HEK293 (cell line): ENCODE data around the gene LGALS4.

Experiments used
- CTCF ChIP-seq: fragments of 450-650 bp; formaldehyde crosslinking; IDR thresholded peaks from 2 replicates; pipeline ENCODE4 v1.5.1; 2016; ENCODE audit warnings: missing biosample characterization, missing genetic modification characterization
- OVOL3 ChIP-seq: fragments of 450-650 bp; formaldehyde crosslinking; IDR thresholded peaks from 2 replicates; pipeline ENCODE4 v1.5.1; 2016; ENCODE audit warnings: missing biosample characterization, missing genetic modification characterization
- ZBTB7A ChIP-seq: fragments of 450-650 bp; formaldehyde crosslinking; IDR thresholded peaks from 2 replicates; pipeline ENCODE4 v1.5.1; 2016; ENCODE audit warnings: low read depth, missing biosample characterization, missing genetic modification characterization
- ZFP41 ChIP-seq: fragments of 450-650 bp; formaldehyde crosslinking; IDR thresholded peaks from 2 replicates; pipeline ENCODE4 v1.5.1; 2016; ENCODE audit warnings: missing biosample characterization, missing genetic modification characterization, borderline replicate concordance
- ZNF10 ChIP-seq: fragments of 450-650 bp; formaldehyde crosslinking; IDR thresholded peaks from 2 replicates; pipeline ENCODE4 v1.5.1; 2017; ENCODE audit warnings: missing biosample characterization, missing genetic modification characterization
- ZNF140 ChIP-seq: fragments of 450-650 bp; formaldehyde crosslinking; IDR thresholded peaks from 2 replicates; pipeline ENCODE4 v1.5.1; 2016; ENCODE audit warnings: missing biosample characterization, missing genetic modification characterization
- ZNF274 ChIP-seq, 2 experiments: fragments of 200-500 bp in 1 of 2; fragments of 450-650 bp in 1 of 2; sonication (Bioruptor generic) in 1 of 2; formaldehyde crosslinking in 1 of 2; IDR thresholded peaks; 2 replicates each; pipeline versions ENCODE4 v1.5.1 to v1.6.1; 2014 to 2016; ENCODE audit warnings: borderline replicate concordance in 1 of 2, inconsistent platforms in 1 of 2, low read length in 1 of 2, missing biosample characterization in 1 of 2, missing genetic modification characterization in 1 of 2
- ZNF555 ChIP-seq: fragments of 450-650 bp; formaldehyde crosslinking; conservative IDR thresholded peaks from 2 replicates; pipeline ENCODE4 v1.5.1; 2017; ENCODE audit warnings: missing biosample characterization, mild to moderate bottlenecking, missing genetic modification characterization, inconsistent platforms
- ZNF600 ChIP-seq: fragments of 450-650 bp; formaldehyde crosslinking; IDR thresholded peaks from 2 replicates; pipeline ENCODE4 v1.5.1; 2016; ENCODE audit warnings: missing biosample characterization, missing genetic modification characterization
- ZNF624 ChIP-seq: fragments of 450-650 bp; formaldehyde crosslinking; IDR thresholded peaks from 2 replicates; pipeline ENCODE4 v1.5.1; 2017; ENCODE audit warnings: missing biosample characterization, missing genetic modification characterization
- ZNF677 ChIP-seq: fragments of 450-650 bp; IDR thresholded peaks from 2 replicates; pipeline ENCODE4 v1.5.0; 2018; ENCODE audit warnings: missing biosample characterization, mild to moderate bottlenecking, missing genetic modification characterization, moderate library complexity

- TF ChIP-seq ZBTB7A (tag by site-specific recombination), result no peak
- no peak for TF ChIP-seq CTCF (tag by site-specific recombination)
- TF ChIP-seq ZNF624 (tag by site-specific recombination), result no peak
- TF ChIP-seq ZNF274 (IDR thresholded peaks at IDR 0.05; ENCODE audit: low read length), result no peak
- TF ChIP-seq ZNF274 (tag by site-specific recombination; IDR thresholded peaks at IDR 0.05; ENCODE audit: borderline replicate concordance), result no peak
- TF ChIP-seq ZFP41 (tag by site-specific recombination), result no peak
- TF ChIP-seq ZNF10 (tag by site-specific recombination), result no peak
- no peak for TF ChIP-seq ZNF677
- TF ChIP-seq ZNF140 (tag by site-specific recombination), result no peak
- no peak for TF ChIP-seq ZNF555 (tag by site-specific recombination)
- no peak for TF ChIP-seq OVOL3 (tag by site-specific recombination)
- TF ChIP-seq ZNF600 (tag by site-specific recombination), result no peak
Measured at GRCh38 chr19:38834104-38834490, 21.4 kb upstream of the LGALS4 start.
